HepG2 (cell line): ENCODE data around the gene LGALS1. TPM values are rescaled to one million over a fixed set of nuclear protein-coding genes. Genes with fewer than 3 reads are reported as not detected.
A peak's percentile ranks its signal among the peaks of the same experiment; 100 is the strongest.

Source experiments
- BHLHE40 ChIP-seq: IDR thresholded peaks from 2 replicates; pipeline ENCODE4 v1.6.1; 2011; ENCODE audit warnings: low read length, improper control_type of control experiment
- KAT7 ChIP-seq: IDR thresholded peaks from 2 replicates; pipeline ENCODE4 v1.6.1; 2018; ENCODE audit warnings: borderline replicate concordance, missing compliant biosample characterization
- NFE2 ChIP-seq: sonication (generic); formaldehyde crosslinking; IDR thresholded peaks from 2 replicates; pipeline ENCODE4 v1.4.0; 2020; ENCODE audit warnings: missing genetic modification reagents
- NR2F2 ChIP-seq: IDR thresholded peaks from 2 replicates; pipeline ENCODE4 v1.6.1; 2012; ENCODE audit warnings: low read depth, inconsistent platforms, borderline replicate concordance
- PRMT3 ChIP-seq: sonication (generic); formaldehyde crosslinking; IDR thresholded peaks from 2 replicates; pipeline ENCODE4 v1.8.1; 2022; ENCODE audit warnings: low read depth, mild to moderate bottlenecking, moderate library complexity, missing genetic modification reagents, borderline replicate concordance
- RXRB ChIP-seq: IDR thresholded peaks from 2 replicates; pipeline ENCODE4 v1.6.1; 2016; ENCODE audit warnings: borderline replicate concordance, missing genetic modification reagents, missing compliant biosample characterization
- SIN3B ChIP-seq: fragments of 150-350 bp; IDR thresholded peaks from 2 replicates; pipeline ENCODE4 v1.6.1; 2014; ENCODE audit warnings: low read length
- SMAD3 ChIP-seq: sonication (generic); formaldehyde crosslinking; IDR thresholded peaks from 2 replicates; pipeline ENCODE4 v1.4.0; 2020; ENCODE audit warnings: missing genetic modification reagents
- SP1 ChIP-seq, 2 experiments: fragments of 450-650 bp in 1 of 2; sonication (generic) in 1 of 2; formaldehyde crosslinking in 1 of 2; IDR thresholded peaks; 2 replicates each; pipeline versions ENCODE4 v1.4.0 to v1.6.1; 2016 to 2020; ENCODE audit warnings: missing genetic modification reagents in 1 of 2
- SUZ12 ChIP-seq: fragments of 150-350 bp; IDR thresholded peaks from 2 replicates; pipeline ENCODE4 v1.6.1; 2014; ENCODE audit warnings: low read depth, low read length
- YEATS2 ChIP-seq: sonication (generic); formaldehyde crosslinking; IDR thresholded peaks from 2 replicates; pipeline ENCODE4 v1.4.0; 2020; ENCODE audit warnings: missing genetic modification reagents, borderline replicate concordance
- ZNF207 ChIP-seq: fragments of 450-650 bp; IDR thresholded peaks from 2 replicates; pipeline ENCODE4 v1.6.1; 2016; ENCODE audit warnings: antibody characterized with exemption, borderline replicate concordance
- ZNF337 ChIP-seq: sonication (generic); formaldehyde crosslinking; IDR thresholded peaks from 2 replicates; pipeline ENCODE4 v1.5.1; 2020; ENCODE audit warnings: missing genetic modification reagents, low read depth, mild to moderate bottlenecking, borderline replicate concordance
- ZNF367 ChIP-seq: sonication (generic); formaldehyde crosslinking; IDR thresholded peaks from 2 replicates; pipeline ENCODE4 v1.4.0; 2020; ENCODE audit warnings: missing genetic modification reagents, borderline replicate concordance
- ZNF780A ChIP-seq: sonication (generic); formaldehyde crosslinking; IDR thresholded peaks from 2 replicates; pipeline ENCODE4 v1.8.0; 2022; ENCODE audit warnings: mild to moderate bottlenecking, missing genetic modification reagents, moderate library complexity
- polyA plus RNA-seq, 8 experiments: library from polyadenylated mRNA; depleted of rRNA in 3 of 8; stranded (reverse) in 7 of 8; unstranded in 1 of 8; fragments of >200 nt; fragmentation: Illumina TruSeq in 4 of 8; extraction: Trizol in 4 of 8; gene quantifications; 2 replicates each; pipeline versions ENCODE4 v1.2.1 to v1.2.3, GENCODE V29; 2011 to 2016; ENCODE audit warnings: low read depth in 4 of 8, missing spikeins in 1 of 8, mixed read lengths in 1 of 8; ENCODE audit not compliant: insufficient read depth in 1 of 8
- total RNA-seq, 5 experiments: library from RNA; depleted of rRNA; stranded (reverse); fragments of >200 nt; fragmentation: Illumina TruSeq; extraction: Trizol; gene quantifications; 2 replicates each; pipeline ENCODE4 v1.2.3, GENCODE V29; 2016; ENCODE audit warnings: low read depth in 1 of 5
- TF ChIP-seq, protein P1 (sequence below): sonication (generic); formaldehyde crosslinking; IDR thresholded peaks from 2 replicates; pipeline ENCODE4 v1.8.0; 2022; ENCODE audit warnings: mild to moderate bottlenecking, missing genetic modification reagents
- TF ChIP-seq, protein P2 (sequence below): sonication (generic); formaldehyde crosslinking; IDR thresholded peaks from 2 replicates; pipeline ENCODE4 v1.9.0; 2021; ENCODE audit warnings: missing genetic modification reagents, borderline replicate concordance
- TF ChIP-seq, protein P3 (sequence below): sonication (generic); formaldehyde crosslinking; IDR thresholded peaks from 2 replicates; pipeline ENCODE4 v1.4.0; 2020; ENCODE audit warnings: mild to moderate bottlenecking, missing genetic modification reagents, borderline replicate concordance
- TF ChIP-seq, protein P4 (sequence below): IDR thresholded peaks from 2 replicates; pipeline ENCODE4 v1.6.1; 2016
- TF ChIP-seq, protein P5 (sequence below): sonication (generic); formaldehyde crosslinking; IDR thresholded peaks from 2 replicates; pipeline ENCODE4 v1.8.1; 2023; ENCODE audit warnings: mild to moderate bottlenecking, missing genetic modification reagents

Gene LGALS1
- total and polyA plus RNA-seq, 2 of the 13 experiments (the other 11 are each of a cell fraction or from before 2014, with no cell fraction given), result 103 to 858 TPM

DNA sequence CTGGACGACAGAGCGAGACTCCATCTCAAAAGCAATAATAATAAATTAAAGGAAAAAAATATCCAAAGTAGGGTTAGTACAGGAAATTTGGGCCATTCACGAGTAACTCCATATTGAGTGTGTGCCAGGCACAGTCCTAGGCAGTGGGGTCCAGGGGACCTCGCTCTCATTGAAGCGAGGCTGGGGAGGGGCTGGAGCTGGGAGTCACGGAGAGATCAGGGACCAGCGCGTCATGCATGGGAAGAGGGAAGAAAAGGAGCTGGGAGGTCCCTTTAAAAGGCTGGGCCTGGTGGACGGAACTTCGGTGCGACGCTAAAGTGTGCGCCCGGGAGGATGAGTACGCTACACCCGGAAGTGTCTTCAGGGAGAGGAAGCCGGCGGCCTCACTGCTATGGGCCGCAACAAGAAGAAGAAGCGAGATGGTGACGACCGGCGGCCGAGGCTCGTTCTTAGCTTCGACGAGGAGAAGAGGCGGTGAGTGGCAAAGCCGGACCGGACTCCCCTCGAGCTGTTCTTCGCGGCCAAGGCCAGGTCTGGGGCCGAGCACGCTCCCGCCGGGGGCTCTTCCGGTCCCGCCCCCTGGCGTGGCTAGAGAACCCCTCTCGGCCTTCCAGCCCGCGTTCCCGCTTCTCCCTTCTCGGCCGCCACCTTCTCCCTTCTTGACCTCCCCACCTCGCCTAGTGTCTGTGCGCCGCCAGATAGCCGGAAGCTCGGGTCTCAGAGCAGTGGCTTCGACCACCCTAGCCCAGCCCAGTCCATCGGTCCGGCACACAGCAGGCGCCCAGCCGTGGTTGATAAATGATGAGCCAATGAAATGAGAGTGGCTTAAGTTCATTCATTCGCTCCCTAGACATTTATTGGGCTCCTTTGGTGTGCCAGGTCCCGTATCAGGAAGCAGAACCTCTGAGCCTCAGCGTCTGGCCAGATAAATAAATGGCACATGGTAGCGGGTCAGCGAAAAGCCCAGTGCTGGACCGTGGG, 10.9 kb downstream of the LGALS1 start, which contains the start of gene NOL12 (continued):
- 0 out of 2 replicates have a peak, but pooled peaks have one; percentile 71 for TF ChIP-seq ZNF337 (CRISPR knock-in tag)
- no peak for TF ChIP-seq BHLHE40
- peak; percentile 83; the same call in 1 of the 2 replicates for TF ChIP-seq RXRB
- TF ChIP-seq ZNF780A (CRISPR knock-in tag), result no peak; the same call in 1 of the 2 replicates
- no peak; the same call in 1 of the 2 replicates for TF ChIP-seq ZNF367 (CRISPR knock-in tag)
- TF ChIP-seq, protein P1, sequence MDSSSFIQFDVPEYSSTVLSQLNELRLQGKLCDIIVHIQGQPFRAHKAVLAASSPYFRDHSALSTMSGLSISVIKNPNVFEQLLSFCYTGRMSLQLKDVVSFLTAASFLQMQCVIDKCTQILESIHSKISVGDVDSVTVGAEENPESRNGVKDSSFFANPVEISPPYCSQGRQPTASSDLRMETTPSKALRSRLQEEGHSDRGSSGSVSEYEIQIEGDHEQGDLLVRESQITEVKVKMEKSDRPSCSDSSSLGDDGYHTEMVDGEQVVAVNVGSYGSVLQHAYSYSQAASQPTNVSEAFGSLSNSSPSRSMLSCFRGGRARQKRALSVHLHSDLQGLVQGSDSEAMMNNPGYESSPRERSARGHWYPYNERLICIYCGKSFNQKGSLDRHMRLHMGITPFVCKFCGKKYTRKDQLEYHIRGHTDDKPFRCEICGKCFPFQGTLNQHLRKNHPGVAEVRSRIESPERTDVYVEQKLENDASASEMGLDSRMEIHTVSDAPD, result peak; percentile 42; the same call in 1 of the 2 replicates
- TF ChIP-seq KAT7 (CRISPR knock-in tag), result peak; percentile 46; the same call in 1 of the 2 replicates
- TF ChIP-seq NFE2, result no peak
- TF ChIP-seq SP1 (IDR thresholded peaks at IDR 0.05), result peak; percentile 61; the same call in 1 of the 2 replicates
- peak; percentile 100 for TF ChIP-seq SP1 (CRISPR knock-in tag; IDR thresholded peaks at IDR 0.05)
- TF ChIP-seq, protein P2, sequence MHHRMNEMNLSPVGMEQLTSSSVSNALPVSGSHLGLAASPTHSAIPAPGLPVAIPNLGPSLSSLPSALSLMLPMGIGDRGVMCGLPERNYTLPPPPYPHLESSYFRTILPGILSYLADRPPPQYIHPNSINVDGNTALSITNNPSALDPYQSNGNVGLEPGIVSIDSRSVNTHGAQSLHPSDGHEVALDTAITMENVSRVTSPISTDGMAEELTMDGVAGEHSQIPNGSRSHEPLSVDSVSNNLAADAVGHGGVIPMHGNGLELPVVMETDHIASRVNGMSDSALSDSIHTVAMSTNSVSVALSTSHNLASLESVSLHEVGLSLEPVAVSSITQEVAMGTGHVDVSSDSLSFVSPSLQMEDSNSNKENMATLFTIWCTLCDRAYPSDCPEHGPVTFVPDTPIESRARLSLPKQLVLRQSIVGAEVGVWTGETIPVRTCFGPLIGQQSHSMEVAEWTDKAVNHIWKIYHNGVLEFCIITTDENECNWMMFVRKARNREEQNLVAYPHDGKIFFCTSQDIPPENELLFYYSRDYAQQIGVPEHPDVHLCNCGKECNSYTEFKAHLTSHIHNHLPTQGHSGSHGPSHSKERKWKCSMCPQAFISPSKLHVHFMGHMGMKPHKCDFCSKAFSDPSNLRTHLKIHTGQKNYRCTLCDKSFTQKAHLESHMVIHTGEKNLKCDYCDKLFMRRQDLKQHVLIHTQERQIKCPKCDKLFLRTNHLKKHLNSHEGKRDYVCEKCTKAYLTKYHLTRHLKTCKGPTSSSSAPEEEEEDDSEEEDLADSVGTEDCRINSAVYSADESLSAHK (CRISPR knock-in tag), result no peak
- TF ChIP-seq, protein P3, sequence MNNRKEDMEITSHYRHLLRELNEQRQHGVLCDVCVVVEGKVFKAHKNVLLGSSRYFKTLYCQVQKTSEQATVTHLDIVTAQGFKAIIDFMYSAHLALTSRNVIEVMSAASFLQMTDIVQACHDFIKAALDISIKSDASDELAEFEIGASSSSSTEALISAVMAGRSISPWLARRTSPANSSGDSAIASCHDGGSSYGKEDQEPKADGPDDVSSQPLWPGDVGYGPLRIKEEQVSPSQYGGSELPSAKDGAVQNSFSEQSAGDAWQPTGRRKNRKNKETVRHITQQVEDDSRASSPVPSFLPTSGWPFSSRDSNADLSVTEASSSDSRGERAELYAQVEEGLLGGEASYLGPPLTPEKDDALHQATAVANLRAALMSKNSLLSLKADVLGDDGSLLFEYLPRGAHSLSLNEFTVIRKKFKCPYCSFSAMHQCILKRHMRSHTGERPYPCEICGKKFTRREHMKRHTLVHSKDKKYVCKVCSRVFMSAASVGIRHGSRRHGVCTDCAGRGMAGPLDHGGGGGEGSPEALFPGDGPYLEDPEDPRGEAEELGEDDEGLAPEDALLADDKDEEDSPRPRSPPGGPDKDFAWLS (CRISPR knock-in tag), result no peak
- peak; percentile 86 for TF ChIP-seq YEATS2 (CRISPR knock-in tag)
- TF ChIP-seq, protein P4, sequence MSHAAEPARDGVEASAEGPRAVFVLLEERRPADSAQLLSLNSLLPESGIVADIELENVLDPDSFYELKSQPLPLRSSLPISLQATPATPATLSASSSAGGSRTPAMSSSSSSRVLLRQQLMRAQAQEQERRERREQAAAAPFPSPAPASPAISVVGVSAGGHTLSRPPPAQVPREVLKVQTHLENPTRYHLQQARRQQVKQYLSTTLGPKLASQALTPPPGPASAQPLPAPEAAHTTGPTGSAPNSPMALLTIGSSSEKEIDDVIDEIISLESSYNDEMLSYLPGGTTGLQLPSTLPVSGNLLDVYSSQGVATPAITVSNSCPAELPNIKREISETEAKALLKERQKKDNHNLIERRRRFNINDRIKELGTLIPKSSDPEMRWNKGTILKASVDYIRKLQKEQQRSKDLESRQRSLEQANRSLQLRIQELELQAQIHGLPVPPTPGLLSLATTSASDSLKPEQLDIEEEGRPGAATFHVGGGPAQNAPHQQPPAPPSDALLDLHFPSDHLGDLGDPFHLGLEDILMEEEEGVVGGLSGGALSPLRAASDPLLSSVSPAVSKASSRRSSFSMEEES (CRISPR knock-in tag), result peak; percentile 66; the same call in 1 of the 2 replicates
- no peak; the same call in 1 of the 2 replicates for TF ChIP-seq NR2F2
- no peak for TF ChIP-seq ZNF207
- no peak for TF ChIP-seq PRMT3 (CRISPR knock-in tag)
- TF ChIP-seq SMAD3 (CRISPR knock-in tag), result peak; percentile 75
- TF ChIP-seq, protein P5, sequence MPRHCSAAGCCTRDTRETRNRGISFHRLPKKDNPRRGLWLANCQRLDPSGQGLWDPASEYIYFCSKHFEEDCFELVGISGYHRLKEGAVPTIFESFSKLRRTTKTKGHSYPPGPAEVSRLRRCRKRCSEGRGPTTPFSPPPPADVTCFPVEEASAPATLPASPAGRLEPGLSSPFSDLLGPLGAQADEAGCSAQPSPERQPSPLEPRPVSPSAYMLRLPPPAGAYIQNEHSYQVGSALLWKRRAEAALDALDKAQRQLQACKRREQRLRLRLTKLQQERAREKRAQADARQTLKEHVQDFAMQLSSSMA (CRISPR knock-in tag), result peak; percentile 41; the same call in 1 of the 2 replicates
- peak; percentile 89 for TF ChIP-seq SIN3B
- no peak for TF ChIP-seq SUZ12
